Non-pigmented ciliary epithelial cell (primary cell): Measurements from ENCODE around the gene SMAD7.

Source experiments
- DNase-seq: peaks from one replicate; pipeline ENCODE4 v3.0.0-alpha.2; 2010; ENCODE audit warnings: low read depth

SMAD7 gene

DNA sequence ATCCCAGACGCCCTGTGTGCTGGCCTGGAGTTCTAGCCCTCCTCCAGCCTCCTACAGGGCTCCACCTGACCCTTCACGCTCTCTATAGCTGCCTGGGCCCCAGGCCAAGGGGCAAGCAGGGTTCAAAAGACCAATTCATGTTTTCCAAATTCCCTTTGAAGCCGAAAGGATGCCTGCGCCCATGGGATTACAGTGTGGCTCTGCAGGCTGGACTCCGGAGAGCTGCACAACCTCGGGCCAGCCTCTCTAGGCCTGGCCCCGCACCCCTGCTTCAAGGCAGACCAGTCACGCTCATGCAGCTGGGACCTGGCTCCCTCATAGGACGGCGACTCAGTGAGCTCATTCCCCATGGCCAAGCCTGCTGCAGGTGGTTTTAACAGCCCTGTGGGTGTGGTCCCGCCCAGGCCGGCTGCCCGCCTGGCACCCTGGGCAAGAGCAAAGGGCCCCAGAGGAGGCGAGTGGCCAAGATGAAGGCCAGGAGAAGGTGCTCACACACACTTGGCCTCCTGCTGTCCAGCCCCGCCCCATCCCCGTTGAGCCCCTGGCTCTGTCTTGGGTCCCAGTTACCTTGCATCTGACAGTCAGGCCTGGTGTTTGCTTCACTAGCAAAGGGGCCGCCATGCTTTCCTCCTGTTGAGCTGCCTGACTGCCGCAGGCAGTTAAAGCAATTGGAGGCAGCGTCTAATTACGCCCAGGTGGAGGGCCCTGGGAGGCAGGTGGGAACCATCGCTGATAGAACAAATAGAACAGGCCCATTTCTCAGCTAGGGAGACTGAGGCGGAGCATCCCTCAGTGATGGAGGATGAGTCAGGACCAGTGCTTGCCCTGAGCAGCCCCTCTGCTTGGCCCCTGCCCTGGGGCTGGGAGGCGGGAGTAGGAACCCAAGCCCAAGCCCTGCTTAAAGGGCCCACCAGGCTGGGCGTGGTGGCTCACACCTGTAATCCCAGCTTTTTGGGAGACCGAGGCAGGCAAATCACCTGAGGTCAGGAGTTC, 56.9 kb downstream of the SMAD7 start:
- DNase-seq = no peak

DNA sequence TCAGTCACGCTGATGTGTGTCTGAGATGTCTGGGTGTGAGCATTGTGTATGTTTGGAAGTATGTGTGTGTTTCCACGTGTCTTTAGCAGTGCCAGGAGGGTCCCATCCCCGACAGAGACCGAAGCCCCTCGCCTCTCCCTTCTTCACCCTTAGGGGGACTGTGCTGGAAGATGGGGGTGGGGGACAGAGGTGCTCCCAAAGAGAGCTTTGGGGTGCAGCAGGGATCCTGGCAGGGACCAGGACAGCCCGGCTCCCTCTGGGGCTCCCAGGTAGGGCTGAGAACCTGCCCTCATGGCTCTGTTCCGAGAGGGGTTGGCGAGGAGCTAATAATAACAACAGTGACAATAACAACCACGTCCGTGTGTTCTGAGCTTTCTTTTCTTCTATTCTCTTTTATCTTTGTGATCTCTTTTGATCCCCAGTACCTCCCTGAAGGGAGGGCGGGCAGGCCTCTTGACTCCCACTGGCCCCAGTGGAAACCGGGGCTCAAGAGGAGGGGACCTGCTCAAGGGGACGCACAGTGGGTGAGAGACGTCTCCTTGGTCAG, 57.6 kb downstream of the SMAD7 start:
- DNase-seq = no peak

- DNase-seq = no peak
Measured at GRCh38 chr18:48892146-48892855, 58.5 kb downstream of the SMAD7 start.

DNA sequence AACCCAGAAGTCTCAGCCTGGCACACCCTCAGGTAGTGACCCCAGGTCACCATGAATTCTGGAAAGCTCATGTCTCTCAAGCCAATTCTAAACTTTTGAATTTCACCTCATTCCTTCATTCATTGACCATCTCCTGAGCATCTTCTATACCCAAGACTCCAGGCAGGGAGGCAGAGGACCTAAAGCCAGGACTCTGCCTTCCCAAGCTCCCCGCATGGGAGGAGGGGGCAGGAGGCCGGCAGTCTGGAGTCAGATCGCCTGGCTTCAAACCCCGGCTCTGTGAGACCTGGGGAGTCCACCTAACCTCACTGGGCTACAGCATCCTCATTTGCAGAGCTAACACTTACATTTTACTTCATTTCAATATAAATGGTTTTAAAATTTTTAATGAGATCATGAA, 59.0 kb downstream of the SMAD7 start:
- DNase-seq = no peak

DNA sequence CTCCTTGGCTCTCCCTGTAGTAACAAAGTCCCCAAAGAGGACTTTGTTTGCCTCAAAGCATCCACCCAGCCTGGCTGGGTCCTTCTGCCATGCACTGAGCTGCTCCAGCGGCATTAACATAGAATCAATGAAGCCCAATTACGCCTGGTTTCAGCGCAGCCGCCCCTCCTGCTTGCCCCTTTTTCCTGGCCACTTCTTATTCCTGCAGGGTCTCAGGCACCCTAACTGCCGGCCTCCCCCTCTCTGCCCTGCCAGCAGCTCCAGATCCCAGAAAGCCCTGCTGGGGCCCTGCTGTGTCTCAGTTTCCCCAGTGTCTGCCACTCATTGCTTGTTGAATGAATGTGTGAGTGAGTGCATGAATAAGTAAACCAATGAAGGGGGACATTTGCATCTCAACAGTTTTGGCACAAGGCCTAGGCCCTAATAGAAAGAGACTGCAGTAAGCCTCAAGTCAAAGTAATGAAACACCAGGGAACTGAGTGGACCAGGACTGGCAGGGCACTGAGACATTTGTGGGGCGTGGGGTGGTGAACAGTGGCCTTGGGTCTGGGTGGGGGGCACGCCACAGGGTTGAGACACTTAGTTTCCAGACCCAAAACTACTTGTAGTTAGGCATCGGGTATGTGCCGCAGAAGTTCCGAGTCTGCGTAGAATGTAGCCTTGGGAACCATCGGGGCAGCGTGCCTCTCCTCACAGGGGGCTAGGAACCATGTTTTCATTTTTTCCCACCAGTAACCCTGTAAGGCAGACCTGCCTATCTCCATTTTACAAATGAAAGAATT, 60.6 kb downstream of the SMAD7 start:
- DNase-seq = no peak

GRCh38 chr18:48889115-48889941, 61.4 kb downstream of the SMAD7 start:
- no peak for DNase-seq

DNA sequence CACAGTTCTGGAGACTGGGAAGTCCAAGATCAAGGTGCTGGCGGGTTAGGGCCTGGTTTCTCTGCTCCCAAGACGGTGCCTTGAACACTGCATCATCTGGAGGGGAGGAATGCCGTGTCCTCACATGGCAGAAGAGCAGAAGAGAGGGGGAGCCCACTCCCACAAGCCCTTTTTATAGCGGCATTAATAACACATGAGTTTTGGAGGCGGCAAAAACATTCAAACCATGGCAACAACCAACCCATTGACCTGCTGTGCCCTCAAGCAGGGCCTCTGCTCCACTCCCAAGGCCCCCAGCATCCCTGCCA, 62.0 kb downstream of the SMAD7 start:
- no peak for DNase-seq

- DNase-seq = no peak
Measured at GRCh38 chr18:48887905-48888772, 62.6 kb downstream of the SMAD7 start.

GRCh38 chr18:48887294-48887904, 63.4 kb downstream of the SMAD7 start:
- DNase-seq = no peak

- DNase-seq = no peak
Measured at GRCh38 chr18:48886520-48887293, 64.1 kb downstream of the SMAD7 start.

DNA sequence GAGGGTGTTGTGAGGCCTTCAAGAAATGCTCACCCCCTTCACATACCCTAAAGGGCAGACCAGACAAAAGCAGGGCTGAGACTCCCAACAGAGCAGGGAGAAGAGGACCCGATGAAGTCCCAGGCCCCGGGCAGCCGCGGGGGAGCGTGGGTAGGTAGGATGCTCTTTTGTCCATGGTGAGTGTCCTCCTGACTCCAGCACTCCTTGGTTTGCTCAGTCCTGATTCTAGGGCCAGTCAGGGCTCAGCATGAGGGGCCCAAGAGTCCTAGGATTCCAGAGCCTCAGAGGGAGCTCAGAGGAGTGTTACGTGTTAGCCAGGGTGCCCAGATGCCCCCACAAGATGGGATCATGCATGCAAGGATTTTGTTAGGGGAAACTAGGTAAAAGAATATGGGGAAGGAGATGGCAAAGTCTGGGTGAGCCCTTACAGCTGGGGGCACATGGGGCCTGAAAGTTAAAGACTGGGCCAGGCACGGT, 64.8 kb downstream of the SMAD7 start:
- no peak for DNase-seq

GRCh38 chr18:48885266-48885923, 65.4 kb downstream of the SMAD7 start:
- DNase-seq = no peak

DNA sequence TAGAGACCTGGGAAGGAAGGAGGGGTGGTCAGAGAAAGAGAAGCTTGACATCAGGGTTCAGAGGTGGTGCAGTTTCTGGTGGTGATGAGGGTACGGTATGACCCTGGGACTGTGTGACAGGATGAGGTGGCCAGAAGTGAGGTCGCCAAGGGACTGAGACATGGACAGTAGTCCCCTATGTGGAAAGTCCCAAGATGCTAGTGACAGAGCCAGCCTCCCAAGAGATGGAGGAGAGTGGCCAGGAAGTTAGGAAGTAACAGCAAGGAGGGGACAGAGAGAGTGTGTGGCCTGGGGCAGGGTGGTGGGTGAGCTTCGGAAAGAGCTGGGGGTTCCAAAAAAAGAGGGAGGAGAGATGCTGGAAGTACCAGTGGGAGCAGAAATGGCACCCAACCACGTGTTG, 66.0 kb downstream of the SMAD7 start:
- no peak for DNase-seq

- DNase-seq = no peak
Measured at GRCh38 chr18:48884306-48884705, 66.5 kb downstream of the SMAD7 start.

DNA sequence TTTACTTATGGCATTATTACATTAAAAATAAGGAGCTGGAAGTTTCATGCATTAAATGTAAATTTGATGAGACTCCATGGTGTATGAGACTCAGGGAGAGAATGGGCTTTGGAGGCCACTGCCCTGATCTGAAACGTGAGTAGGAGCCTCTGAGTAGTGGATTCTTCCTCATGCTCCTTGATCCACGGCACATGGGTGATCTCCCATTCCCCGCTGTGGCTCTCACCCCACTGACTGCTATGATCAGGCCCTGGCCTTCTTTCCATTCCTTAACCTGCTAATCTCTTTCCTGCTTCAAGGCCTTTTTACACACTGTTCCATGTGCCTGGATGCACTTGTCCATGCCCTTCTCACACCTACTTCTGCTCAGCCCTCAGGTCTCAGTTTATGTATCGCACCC, 68.4 kb downstream of the SMAD7 start:
- DNase-seq = no peak

DNA sequence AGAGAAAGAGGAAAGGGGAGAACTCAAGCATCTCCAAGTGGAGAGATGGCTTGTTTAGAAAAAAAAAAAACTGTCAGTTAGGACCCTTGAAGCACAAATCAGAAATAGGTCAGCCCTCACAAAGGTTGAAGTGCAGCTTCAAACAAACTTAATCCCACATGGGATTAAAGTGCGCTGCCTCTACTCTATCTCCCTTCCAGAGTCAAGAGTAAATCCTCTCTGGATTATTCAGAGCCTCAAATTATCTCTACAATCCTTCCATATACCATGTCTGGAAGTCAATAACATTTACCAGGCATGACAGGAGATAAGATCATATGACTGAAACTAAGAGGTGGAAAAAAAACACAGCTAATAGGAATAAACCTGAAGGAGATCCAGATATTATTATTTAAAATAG, 69.8 kb downstream of the SMAD7 start:
- no peak for DNase-seq

GRCh38 chr18:48879008-48879431, 71.7 kb downstream of the SMAD7 start:
- DNase-seq = no peak

GRCh38 chr18:48878471-48878870, 72.3 kb downstream of the SMAD7 start:
- DNase-seq = no peak
